Ecto neural progenitor cell (in vitro differentiated cells): ENCODE data around the gene TBC1D3G.
"Not testable (repeated sequence)": the region's sequence is repeated elsewhere in the genome, so short reads cannot be mapped to it uniquely, and the experiment has no call there.

Experiments used
- DNase-seq: peaks from one replicate; pipeline ENCODE4 v3.0.0-alpha.2; 2018; ENCODE audit warnings: low spot score

Gene TBC1D3G

GRCh38 chr17:36323584-36323983, at the start of gene TBC1D3G:
TBC1D3G (plus strand) TSS chr17:36323884; CDS start chr17:36325412, 1,528 bp downstream.
- not testable (repeated sequence) for DNase-seq

- not testable (repeated sequence) for DNase-seq
Measured at GRCh38 chr17:36283256-36283655, 40.4 kb upstream of the TBC1D3G start.

DNA sequence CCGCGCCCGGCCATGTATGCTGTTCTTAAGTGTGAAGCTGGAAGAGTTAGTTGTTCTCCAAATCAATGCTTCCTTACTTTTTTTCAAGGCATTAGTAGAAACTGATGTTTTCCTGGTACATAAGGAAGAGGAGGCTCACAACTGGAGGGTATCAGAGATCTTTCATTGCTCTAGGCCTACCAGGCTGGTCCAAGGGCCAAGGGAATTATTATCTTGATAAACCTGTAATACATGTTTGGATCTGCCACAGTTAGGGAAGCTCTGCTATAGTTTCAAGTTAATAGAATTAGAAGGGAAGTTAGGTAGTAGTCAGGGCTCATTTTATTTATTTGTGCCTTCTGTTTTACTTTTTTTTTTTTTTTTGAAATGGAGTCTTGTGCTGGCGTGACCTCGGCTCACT, 39.5 kb upstream of the TBC1D3G start:
- not testable (repeated sequence) for DNase-seq

DNA sequence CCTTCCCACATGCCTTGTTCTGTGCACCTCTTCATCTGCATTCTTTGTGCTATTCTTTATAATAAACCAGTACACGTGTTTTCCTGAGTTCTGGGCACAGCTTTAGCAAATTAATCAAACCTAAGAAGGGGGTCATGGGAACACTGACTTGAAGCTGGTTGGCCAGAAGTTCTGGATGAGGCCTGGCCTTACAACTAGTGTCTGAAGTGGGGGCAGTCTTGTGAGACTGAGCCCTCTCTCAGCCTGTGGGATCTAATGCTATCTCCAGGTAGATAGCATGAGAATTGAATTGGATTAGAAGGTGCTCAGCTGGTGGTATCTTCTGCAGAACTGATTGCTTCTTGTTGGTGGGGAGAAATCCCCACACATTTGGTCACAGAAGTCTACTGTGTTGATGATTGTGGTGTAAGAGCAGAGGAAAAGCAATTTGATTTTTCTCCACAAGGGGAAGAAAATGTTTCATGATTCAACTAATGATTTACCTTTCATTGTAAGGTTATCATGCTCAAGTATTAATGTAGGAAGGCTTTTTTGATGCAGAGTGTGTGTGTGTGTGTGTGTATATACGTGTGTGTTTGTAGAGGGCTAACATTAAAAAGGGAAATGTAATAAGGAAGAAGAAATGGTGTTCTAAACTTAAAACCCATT, 33.6 kb upstream of the TBC1D3G start:
- not testable (repeated sequence) for DNase-seq

DNA sequence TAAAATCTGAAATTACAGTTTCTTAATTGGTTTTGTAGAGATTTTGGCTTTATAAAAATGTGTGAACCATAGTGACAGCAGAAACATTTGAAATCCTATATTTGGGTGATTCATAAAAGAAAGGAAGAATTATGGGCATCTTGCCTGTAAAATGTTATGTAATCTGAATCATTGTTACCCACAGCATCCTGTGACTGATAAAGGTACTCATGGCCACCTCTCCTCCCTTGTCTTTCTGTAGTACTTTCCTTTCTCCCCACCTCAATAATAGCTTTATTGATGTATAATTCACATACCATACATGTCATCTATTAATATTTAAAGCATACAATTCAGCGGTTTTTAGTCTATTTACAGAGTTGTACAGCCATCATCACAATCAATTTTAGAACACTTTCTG, 28.5 kb upstream of the TBC1D3G start:
- DNase-seq: not testable (repeated sequence)

DNA sequence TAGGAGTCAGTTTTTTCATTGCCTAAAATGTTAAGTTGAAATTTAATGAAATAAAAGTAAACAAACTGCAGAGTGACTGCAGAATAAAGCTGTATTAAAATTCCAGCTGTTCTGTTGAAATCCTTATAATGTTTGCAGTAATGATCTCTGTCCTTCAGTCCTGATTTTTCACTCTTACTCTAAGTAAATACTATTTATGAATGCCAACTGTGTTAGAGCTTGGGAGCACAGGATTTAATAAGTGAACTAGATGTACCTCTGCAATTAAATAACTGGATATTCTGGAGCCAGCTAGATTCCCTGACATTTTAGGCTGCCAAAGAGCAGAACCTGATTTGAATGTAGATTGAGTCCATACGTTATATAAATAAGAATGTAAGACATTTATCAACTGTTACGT, 7.9 kb upstream of the TBC1D3G start:
- DNase-seq: not testable (repeated sequence)

DNA sequence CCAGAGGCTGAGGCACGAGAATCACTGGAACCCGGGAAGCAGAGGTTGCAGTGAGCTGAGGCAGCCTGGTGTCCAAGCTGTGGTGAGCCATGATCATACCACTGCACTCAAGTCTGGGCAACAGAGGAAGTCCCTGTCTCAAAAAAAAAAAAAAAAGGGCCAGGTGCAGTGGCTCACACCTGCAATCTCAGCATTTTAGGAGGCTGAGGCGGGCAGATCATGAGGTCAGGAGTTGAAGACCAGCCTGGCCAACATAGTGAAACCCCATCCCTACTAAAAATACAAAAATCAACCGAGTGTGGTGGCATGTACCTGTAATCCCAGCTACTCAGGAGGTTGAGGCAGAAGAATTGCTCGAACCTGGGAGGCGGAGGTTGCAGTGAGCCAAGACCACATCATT, 38.8 kb downstream of the TBC1D3G start:
- not testable (repeated sequence) for DNase-seq

DNA sequence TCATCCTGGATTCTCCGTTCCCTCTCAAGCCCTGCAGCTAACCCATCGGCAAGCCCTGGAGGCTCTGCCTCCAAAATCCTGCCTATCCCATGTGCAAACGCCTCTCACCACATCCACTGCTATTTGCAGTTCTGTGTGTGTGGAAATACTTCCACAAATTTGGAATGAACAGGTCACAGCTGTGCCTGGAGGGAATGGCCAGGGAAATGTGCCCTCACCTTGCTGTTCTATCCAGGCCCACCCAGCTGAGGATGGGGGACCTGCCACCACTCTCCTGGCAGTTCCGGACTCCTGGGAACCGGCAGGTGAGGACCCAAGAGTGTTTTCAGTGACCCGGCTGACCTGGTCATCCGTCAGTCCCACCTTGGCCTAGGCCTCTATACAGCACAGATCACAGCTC, 52.3 kb downstream of the TBC1D3G start:
- not testable (repeated sequence) for DNase-seq
